SH-SY5Y (cell line): ENCODE data around the gene TOP2B.

Experiments
- GATA2 ChIP-seq: IDR thresholded peaks from 2 replicates; pipeline ENCODE4 v1.6.1; 2011; ENCODE audit warnings: mild to moderate bottlenecking, low read depth, low read length
- GATA3 ChIP-seq: IDR thresholded peaks from 2 replicates; pipeline ENCODE4 v1.6.1; 2011; ENCODE audit warnings: low read depth, mild to moderate bottlenecking, low read length, moderate library complexity

DNA sequence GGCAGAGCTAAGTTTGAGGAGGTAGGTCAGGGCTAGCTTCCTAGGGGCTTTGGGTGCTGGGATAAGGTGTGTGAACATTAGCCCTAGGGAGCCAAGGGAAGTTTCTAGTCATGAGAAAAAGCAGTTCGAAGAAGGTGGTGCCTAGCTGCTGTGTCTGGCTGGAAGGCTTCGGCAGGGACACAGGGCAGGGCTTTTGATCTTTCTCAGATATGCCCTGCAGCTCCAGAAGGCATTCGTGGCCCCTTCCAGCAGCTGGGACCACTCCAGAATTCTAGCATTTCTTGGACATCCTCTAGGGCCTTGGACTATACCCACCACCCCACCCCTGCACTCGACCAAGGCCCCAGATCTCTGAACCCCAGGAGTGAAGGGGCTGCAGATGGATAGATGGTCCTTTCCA, 88.6 kb downstream of the TOP2B start:
- TF ChIP-seq GATA2 (no peak), GATA3 (no peak)
